ENCODE measurements around the gene PATE2. TPM values are rescaled to one million over a fixed set of nuclear protein-coding genes. Genes with fewer than 3 reads are reported as not detected.

Gene PATE2
- total and polyA plus RNA-seq, 2 of the 4 experiments (the other 2 are of a cell fraction) = not detected

DNA sequence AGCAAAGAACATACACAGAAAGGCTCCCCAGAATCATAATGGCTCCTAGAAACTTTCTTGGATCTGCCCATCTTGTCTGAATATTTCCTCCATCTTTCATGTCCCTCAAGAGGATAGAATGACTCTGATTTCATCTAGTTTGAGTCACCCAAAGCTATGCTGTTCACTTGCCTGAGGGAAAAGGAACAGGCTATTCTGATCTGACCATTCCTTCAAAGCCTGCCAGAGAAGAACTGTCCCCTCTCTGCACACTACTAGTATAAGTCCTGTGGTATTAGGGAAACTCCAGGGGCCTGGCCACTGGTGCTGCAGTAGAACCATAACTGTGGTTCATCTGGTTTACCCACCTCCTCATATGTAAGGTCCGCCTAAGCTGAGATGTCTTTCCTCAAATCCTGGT lies 34.9 kb downstream of the PATE2 start:
- in situ Hi-C loops (cut with MboI; ENCODE audit: low sequenced_read_pairs) = no loop called here
- no peak overlapping the region for H3K9ac ChIP-seq (ENCODE audit: low read depth, low read length)
- WGBS, 2 experiments (ENCODE audit: extremely low coverage in 2 of 2, insufficient read length in 1 of 2) = no CpG with 5 or more reads among the region's 1 CpG

More for the DNA sequence above, 34.9 kb downstream of the PATE2 start:
- Histone ChIP-seq H3K9me3 (ENCODE audit: control insufficient read depth, insufficient read depth, low read length) (no peaks in the 10 kb centered on the region), H2BK120ac (ENCODE audit: low read depth, low read length) (no peak overlapping the region), H2AFZ (replicated peaks; ENCODE audit: low read length, poor library complexity) (no peak overlapping the region), H4K91ac (ENCODE audit: insufficient read depth, low read depth, low read length) (no peak overlapping the region), H2AK5ac (ENCODE audit: low read depth, low read length) (no peak overlapping the region), H2BK20ac (ENCODE audit: low read depth, low read length) (no peak overlapping the region), H3K18ac (ENCODE audit: low read depth, low read length) (no peak overlapping the region), H3K79me1 (ENCODE audit: low read depth in 1 of 2, low read length in 2 of 2) (no peaks in the 10 kb centered on the region), H3K9me1 (ENCODE audit: insufficient read depth, low read length) (no peaks in the 10 kb centered on the region), H4K8ac (ENCODE audit: low read depth in 2 of 2, low read length in 2 of 2) (no peak overlapping the region), H2BK15ac (ENCODE audit: low read depth, low read length) (no peak overlapping the region), H3K4me2 (ENCODE audit: low read depth, low read length) (no peak overlapping the region), H3K56ac (ENCODE audit: extremely low read depth, insufficient read depth, low read length) (no peak overlapping the region), H3K4ac (ENCODE audit: low read depth, low read length) (no peak overlapping the region), H3K27ac (ENCODE audit: insufficient read depth, low read length) (no peak overlapping the region), H4K5ac (ENCODE audit: low read depth, low read length) (no peak overlapping the region), H3K23ac (ENCODE audit: low read depth, low read length) (no peak overlapping the region), H3K14ac (replicated peaks; ENCODE audit: low read depth, low read length) (no peak overlapping the region), H2BK5ac (ENCODE audit: low read depth, low read length, poor library complexity, severe bottlenecking) (no peak overlapping the region), H3K4me3 (ENCODE audit: insufficient read depth, low read depth, low read length) (no peak overlapping the region), H3K36me3 (ENCODE audit: control insufficient read depth, insufficient read depth, low read length) (no peaks in the 10 kb centered on the region), H3K27me3 (ENCODE audit: control insufficient read depth, insufficient read depth, low read length) (peaks cover 1% of the 10 kb centered on the region; the same call in 1 of the 2 replicates), H2AK9ac (replicated peaks; ENCODE audit: low read depth, low read length, poor library complexity) (no peak overlapping the region), H3K4me1 (ENCODE audit: control insufficient read depth, insufficient read depth, low read length) (no peaks in the 10 kb centered on the region), H4K20me1 (ENCODE audit: insufficient read depth, low read length) (no peaks in the 10 kb centered on the region)
- no TSS peak for BruUV-seq (replicated peaks)
- ATAC-seq (ENCODE audit: low read depth) (no peak), DNase-seq (no peak)
- CTCF ChIA-PET = no interaction called here
- POLR2A ChIA-PET (ENCODE audit: unreplicated experiment) = no interaction called here
- intact Hi-C loops (cut with micrococcal nuclease) (no loop called here), dilution Hi-C loops (cut with HindIII; ENCODE audit: low sequenced_read_pairs, unreplicated experiment) (no loop called here)
- TF ChIP-seq RFX5 (IDR thresholded peaks at IDR 0.05; ENCODE audit: low read depth, low read length) = no peak
- TF ChIP-seq SMC3 (IDR thresholded peaks at IDR 0.05; ENCODE audit: low read depth, low read length) = no peak
- no peak for TF ChIP-seq RCOR1 (IDR thresholded peaks at IDR 0.05; ENCODE audit: insufficient replicate concordance, low read length)
- TF ChIP-seq FOS (IDR thresholded peaks at IDR 0.05; ENCODE audit: low read depth, low read length) = no peak
- no peak for TF ChIP-seq RAD21 (IDR thresholded peaks at IDR 0.05; ENCODE audit: low read length)
- TF ChIP-seq MAZ (IDR thresholded peaks at IDR 0.05; ENCODE audit: borderline replicate concordance, low read depth, low read length) = no peak
- TF ChIP-seq CHD1 (IDR thresholded peaks at IDR 0.05; ENCODE audit: low read depth, low read length) = no peak
- TF ChIP-seq POLR2A (IDR thresholded peaks at IDR 0.05; ENCODE audit: low read depth, low read length) = no peak
- no peak for TF ChIP-seq NFE2L2 (IDR thresholded peaks at IDR 0.05; ENCODE audit: low read depth, low read length)
- no peak for TF ChIP-seq MAFK (IDR thresholded peaks at IDR 0.05; ENCODE audit: low read depth, low read length)
- TF ChIP-seq, protein P1, sequence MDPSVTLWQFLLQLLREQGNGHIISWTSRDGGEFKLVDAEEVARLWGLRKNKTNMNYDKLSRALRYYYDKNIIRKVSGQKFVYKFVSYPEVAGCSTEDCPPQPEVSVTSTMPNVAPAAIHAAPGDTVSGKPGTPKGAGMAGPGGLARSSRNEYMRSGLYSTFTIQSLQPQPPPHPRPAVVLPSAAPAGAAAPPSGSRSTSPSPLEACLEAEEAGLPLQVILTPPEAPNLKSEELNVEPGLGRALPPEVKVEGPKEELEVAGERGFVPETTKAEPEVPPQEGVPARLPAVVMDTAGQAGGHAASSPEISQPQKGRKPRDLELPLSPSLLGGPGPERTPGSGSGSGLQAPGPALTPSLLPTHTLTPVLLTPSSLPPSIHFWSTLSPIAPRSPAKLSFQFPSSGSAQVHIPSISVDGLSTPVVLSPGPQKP (IDR thresholded peaks at IDR 0.05; ENCODE audit: borderline replicate concordance, low read depth, low read length) = no peak
- TF ChIP-seq, protein P2, sequence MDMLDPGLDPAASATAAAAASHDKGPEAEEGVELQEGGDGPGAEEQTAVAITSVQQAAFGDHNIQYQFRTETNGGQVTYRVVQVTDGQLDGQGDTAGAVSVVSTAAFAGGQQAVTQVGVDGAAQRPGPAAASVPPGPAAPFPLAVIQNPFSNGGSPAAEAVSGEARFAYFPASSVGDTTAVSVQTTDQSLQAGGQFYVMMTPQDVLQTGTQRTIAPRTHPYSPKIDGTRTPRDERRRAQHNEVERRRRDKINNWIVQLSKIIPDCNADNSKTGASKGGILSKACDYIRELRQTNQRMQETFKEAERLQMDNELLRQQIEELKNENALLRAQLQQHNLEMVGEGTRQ (IDR thresholded peaks at IDR 0.05; ENCODE audit: low read depth, low read length) = no peak
- TF ChIP-seq, protein P3, sequence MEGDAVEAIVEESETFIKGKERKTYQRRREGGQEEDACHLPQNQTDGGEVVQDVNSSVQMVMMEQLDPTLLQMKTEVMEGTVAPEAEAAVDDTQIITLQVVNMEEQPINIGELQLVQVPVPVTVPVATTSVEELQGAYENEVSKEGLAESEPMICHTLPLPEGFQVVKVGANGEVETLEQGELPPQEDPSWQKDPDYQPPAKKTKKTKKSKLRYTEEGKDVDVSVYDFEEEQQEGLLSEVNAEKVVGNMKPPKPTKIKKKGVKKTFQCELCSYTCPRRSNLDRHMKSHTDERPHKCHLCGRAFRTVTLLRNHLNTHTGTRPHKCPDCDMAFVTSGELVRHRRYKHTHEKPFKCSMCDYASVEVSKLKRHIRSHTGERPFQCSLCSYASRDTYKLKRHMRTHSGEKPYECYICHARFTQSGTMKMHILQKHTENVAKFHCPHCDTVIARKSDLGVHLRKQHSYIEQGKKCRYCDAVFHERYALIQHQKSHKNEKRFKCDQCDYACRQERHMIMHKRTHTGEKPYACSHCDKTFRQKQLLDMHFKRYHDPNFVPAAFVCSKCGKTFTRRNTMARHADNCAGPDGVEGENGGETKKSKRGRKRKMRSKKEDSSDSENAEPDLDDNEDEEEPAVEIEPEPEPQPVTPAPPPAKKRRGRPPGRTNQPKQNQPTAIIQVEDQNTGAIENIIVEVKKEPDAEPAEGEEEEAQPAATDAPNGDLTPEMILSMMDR (conservative IDR thresholded peaks at IDR 0.05; ENCODE audit: low read depth, low read length) = no peak
- no peak for TF ChIP-seq MXI1 (IDR thresholded peaks at IDR 0.05; ENCODE audit: borderline replicate concordance, low read depth, low read length)
- no peak for TF ChIP-seq CEBPB (IDR thresholded peaks at IDR 0.05; ENCODE audit: low read depth, low read length)
- TF ChIP-seq BHLHE40 (IDR thresholded peaks at IDR 0.05; ENCODE audit: low read depth, low read length) = no peak
